Activated naive CD4-positive, alpha-beta T cell treated with anti-CD3 and anti-CD28 coated beads, Interleukin-2, amount 10 ng/mL, durations not matched to agents 7 days and 5 days (primary cell): ENCODE measurements around the gene GSN.

ENCODE experiments used
- CTCF ChIA-PET: fragments of 350-600 bp; sonication (Branson Sonifier 250); formaldehyde crosslinking; loops from one replicate; lab custom pipeline; 2021; ENCODE audit warnings: antibody characterized with exemption; lab: Charles Lee
- DNase-seq: peaks from one replicate; pipeline ENCODE4 v3.0.0-alpha.2; 2020
- H3K27ac Mint-ChIP-seq: one replicate; pipeline ENCODE4 v1.8.0; 2021; ENCODE audit warnings: mild to moderate bottlenecking, moderate library complexity, mixed read lengths
- H3K27me3 Mint-ChIP-seq: one replicate; pipeline ENCODE4 v1.8.0; 2021; ENCODE audit warnings: mild to moderate bottlenecking, mixed read lengths
- H3K36me3 Mint-ChIP-seq: one replicate; pipeline ENCODE4 v1.8.0; 2021; ENCODE audit warnings: mixed read lengths
- H3K4me1 Mint-ChIP-seq: one replicate; pipeline ENCODE4 v1.8.0; 2021; ENCODE audit warnings: mixed read lengths
- H3K4me3 Mint-ChIP-seq: one replicate; pipeline ENCODE4 v1.8.0; 2021; ENCODE audit warnings: mild to moderate bottlenecking, moderate library complexity, mixed read lengths
- H3K9me3 Mint-ChIP-seq: one replicate; pipeline ENCODE4 v1.8.0; 2021; ENCODE audit warnings: mixed read lengths

Gene GSN

GRCh38 chr9:121362813-121363621 lies 95.1 kb downstream of the GSN start:
- Mint-ChIP-seq H3K4me1 (peaks cover 27% of the 10 kb centered on the region), H3K27me3 (no peaks in the 10 kb centered on the region), H3K27ac (no peak overlapping the region), H3K36me3 (peaks cover 5% of the 10 kb centered on the region), H3K9me3 (no peaks in the 10 kb centered on the region), H3K4me3 (no peak overlapping the region)
- CTCF ChIA-PET, result interaction anchor here (1.0 kb wide), 1 partner anchor 42 kb away, joined by 4 read pairs; no protein-coding TSS in a partner anchor
- DNase-seq, result no peak

GRCh38 chr9:121363622-121363961 lies 95.6 kb downstream of the GSN start:
- no peak for DNase-seq
- CTCF ChIA-PET, result interaction anchor here (0.6 to 1.0 kb wide), 2 partner anchors 18 to 43 kb away, joined by 3 to 4 read pairs; no protein-coding TSS in a partner anchor

GRCh38 chr9:121364077-121364476 lies 96.1 kb downstream of the GSN start:
- no peak for DNase-seq
- no peak overlapping the region for H3K4me3 Mint-ChIP-seq
- H3K27me3 Mint-ChIP-seq, result no peaks in the 10 kb centered on the region
- peaks cover 28% of the 10 kb centered on the region for H3K4me1 Mint-ChIP-seq
- CTCF ChIA-PET, result interaction anchor here (0.6 to 1.0 kb wide), 2 partner anchors 18 to 44 kb away, joined by 3 to 4 read pairs; no protein-coding TSS in a partner anchor
- no peaks in the 10 kb centered on the region for H3K9me3 Mint-ChIP-seq
- H3K36me3 Mint-ChIP-seq, result peaks cover 5% of the 10 kb centered on the region
- H3K27ac Mint-ChIP-seq, result no peak overlapping the region

More at GRCh38 chr9:121363622-121363961, 95.6 kb downstream of the GSN start:
- Mint-ChIP-seq H3K27me3 (no peaks in the 10 kb centered on the region), H3K9me3 (no peaks in the 10 kb centered on the region), H3K36me3 (peaks cover 5% of the 10 kb centered on the region), H3K4me1 (peaks cover 28% of the 10 kb centered on the region), H3K27ac (no peak overlapping the region), H3K4me3 (no peak overlapping the region)

- no peak for DNase-seq
- Mint-ChIP-seq H3K27ac (no peak overlapping the region), H3K9me3 (no peaks in the 10 kb centered on the region), H3K4me3 (no peak overlapping the region), H3K4me1 (peaks cover 27% of the 10 kb centered on the region), H3K27me3 (peaks cover 6% of the 10 kb centered on the region), H3K36me3 (peaks cover 5% of the 10 kb centered on the region)
- CTCF ChIA-PET, result no interaction called here
Observed at GRCh38 chr9:121364886-121365285, 96.9 kb downstream of the GSN start.

- H3K27me3 Mint-ChIP-seq, result peaks cover 10% of the 10 kb centered on the region
- DNase-seq, result no peak
- CTCF ChIA-PET, result no interaction called here
- H3K4me3 Mint-ChIP-seq, result no peak overlapping the region
- H3K9me3 Mint-ChIP-seq, result no peaks in the 10 kb centered on the region
- no peak overlapping the region for H3K27ac Mint-ChIP-seq
- H3K4me1 Mint-ChIP-seq, result peaks cover 31% of the 10 kb centered on the region
- peaks cover 8% of the 10 kb centered on the region for H3K36me3 Mint-ChIP-seq
Observed at GRCh38 chr9:121365564-121365963, 97.6 kb downstream of the GSN start.

GRCh38 chr9:121366611-121367192 lies 98.7 kb downstream of the GSN start:
- CTCF ChIA-PET, result interaction anchor here (0.8 to 0.9 kb wide), 2 partner anchors 9 to 47 kb away, joined by 3 to 4 read pairs; no protein-coding TSS in a partner anchor

GRCh38 chr9:121367306-121368137 lies 99.6 kb downstream of the GSN start:
- H3K4me3 Mint-ChIP-seq, result peak overlapping the region; percentile 33
- H3K27me3 Mint-ChIP-seq, result peaks cover 11% of the 10 kb centered on the region
- no peaks in the 10 kb centered on the region for H3K9me3 Mint-ChIP-seq
- CTCF ChIA-PET, result interaction anchor here (0.8 to 0.9 kb wide), 2 partner anchors 8 to 48 kb away, joined by 3 to 4 read pairs; no protein-coding TSS in a partner anchor
- peaks cover 9% of the 10 kb centered on the region for H3K36me3 Mint-ChIP-seq
- peaks cover 35% of the 10 kb centered on the region for H3K4me1 Mint-ChIP-seq
- H3K27ac Mint-ChIP-seq, result no peak overlapping the region
- DNase-seq, result no peak

More at GRCh38 chr9:121366611-121367192, 98.7 kb downstream of the GSN start:
- Mint-ChIP-seq H3K4me3 (no peak overlapping the region), H3K27me3 (peaks cover 11% of the 10 kb centered on the region), H3K36me3 (peaks cover 9% of the 10 kb centered on the region), H3K4me1 (peaks cover 32% of the 10 kb centered on the region), H3K27ac (no peak overlapping the region), H3K9me3 (no peaks in the 10 kb centered on the region)
- no peak for DNase-seq

GRCh38 chr9:121368138-121368522 lies 100.2 kb downstream of the GSN start:
- CTCF ChIA-PET, result interaction anchor here (0.7 kb wide), 1 partner anchor 144 kb away, joined by 3 read pairs; no protein-coding TSS in a partner anchor
- Mint-ChIP-seq H3K4me3 (peak overlapping the region; percentile 33), H3K36me3 (peaks cover 9% of the 10 kb centered on the region), H3K4me1 (peaks cover 35% of the 10 kb centered on the region), H3K27me3 (peaks cover 11% of the 10 kb centered on the region), H3K9me3 (no peaks in the 10 kb centered on the region), H3K27ac (no peak overlapping the region)
- no peak for DNase-seq

- peaks cover 35% of the 10 kb centered on the region for H3K4me1 Mint-ChIP-seq
- H3K27ac Mint-ChIP-seq, result peak overlapping the region; percentile 67
- H3K36me3 Mint-ChIP-seq, result peaks cover 9% of the 10 kb centered on the region
- peak overlapping the region; percentile 84 for H3K4me3 Mint-ChIP-seq
- no peaks in the 10 kb centered on the region for H3K9me3 Mint-ChIP-seq
- peaks cover 11% of the 10 kb centered on the region for H3K27me3 Mint-ChIP-seq
- CTCF ChIA-PET, result interaction anchor here (0.7 to 1.4 kb wide), 2 partner anchors 48 to 143 kb away, joined by 3 to 10 read pairs; no protein-coding TSS in a partner anchor
- peak; percentile 22 for DNase-seq
Observed at GRCh38 chr9:121368745-121369144, 100.8 kb downstream of the GSN start.

GRCh38 chr9:121369595-121370265 lies 101.8 kb downstream of the GSN start, which contains the start of gene STOM:
STOM (minus strand) TSS chr9:121370250; CDS start chr9:121370187, 63 bp downstream.
- Mint-ChIP-seq H3K27me3 (peaks cover 11% of the 10 kb centered on the region), H3K27ac (peak within 1 kb of the TSS; percentile 89), H3K36me3 (peaks cover 9% of the 10 kb centered on the region), H3K4me3 (peak within 1 kb of the TSS; percentile 84), H3K9me3 (no peaks in the 10 kb centered on the region), H3K4me1 (peaks cover 35% of the 10 kb centered on the region)
- CTCF ChIA-PET, result interaction anchor here (1.4 kb wide), 1 partner anchor 49 kb away, joined by 10 read pairs; no protein-coding TSS in a partner anchor
- peak; percentile 71 for DNase-seq

- Mint-ChIP-seq H3K27me3 (peaks cover 11% of the 10 kb centered on the region), H3K4me1 (peaks cover 35% of the 10 kb centered on the region), H3K27ac (peak overlapping the region; percentile 20), H3K9me3 (no peaks in the 10 kb centered on the region), H3K36me3 (peaks cover 8% of the 10 kb centered on the region), H3K4me3 (peak overlapping the region; percentile 45)
- DNase-seq, result no peak
- CTCF ChIA-PET, result interaction anchor here (0.6 to 3.9 kb wide), 2 partner anchors 51 to 93 kb away, joined by 3 to 30 read pairs; no protein-coding TSS in a partner anchor
Observed at GRCh38 chr9:121371495-121372061, 103.6 kb downstream of the GSN start.

GRCh38 chr9:121372239-121373010 lies 104.5 kb downstream of the GSN start:
- Mint-ChIP-seq H3K27me3 (peaks cover 11% of the 10 kb centered on the region), H3K4me1 (peaks cover 32% of the 10 kb centered on the region), H3K9me3 (no peaks in the 10 kb centered on the region), H3K4me3 (no peak overlapping the region), H3K27ac (peak overlapping the region; percentile 20), H3K36me3 (peaks cover 4% of the 10 kb centered on the region)
- no peak for DNase-seq
- CTCF ChIA-PET, result interaction anchor here (0.6 to 3.9 kb wide), 3 partner anchors 52 to 159 kb away, joined by 3 to 30 read pairs (median 4); no protein-coding TSS in a partner anchor
